HepG2 (cell line): Measurements from ENCODE around the gene TEX19. TPM values are rescaled to one million over a fixed set of nuclear protein-coding genes. Genes with fewer than 3 reads are reported as not detected.

Source experiments
- AGO1 ChIP-seq: fragments of 200-400 bp; formaldehyde crosslinking; IDR thresholded peaks from 2 replicates; pipeline ENCODE4 v1.6.1; 2017; ENCODE audit warnings: mild to moderate bottlenecking, low read depth, low read length, moderate library complexity; ENCODE audit not compliant: poor library complexity, severe bottlenecking
- CERS6 ChIP-seq: sonication (generic); formaldehyde crosslinking; IDR thresholded peaks from 2 replicates; pipeline ENCODE4 v1.5.0; 2020; ENCODE audit warnings: missing genetic modification reagents
- DNMT3B ChIP-seq: conservative IDR thresholded peaks from 2 replicates; pipeline ENCODE4 v1.6.1; 2016; ENCODE audit warnings: missing biosample characterization, control low read depth
- ISL2 ChIP-seq: sonication (generic); formaldehyde crosslinking; IDR thresholded peaks from 2 replicates; pipeline ENCODE4 v1.5.0; 2020; ENCODE audit warnings: missing genetic modification reagents
- KLF11 ChIP-seq: IDR thresholded peaks from 2 replicates; pipeline ENCODE4 v1.6.1; 2016; ENCODE audit warnings: missing compliant biosample characterization
- MAX ChIP-seq: IDR thresholded peaks from 2 replicates; pipeline ENCODE4 v1.6.1; 2012; ENCODE audit warnings: inconsistent platforms
- NKX3-1 ChIP-seq: sonication (generic); formaldehyde crosslinking; IDR thresholded peaks from 2 replicates; pipeline ENCODE4 v1.5.0; 2020; ENCODE audit warnings: missing genetic modification reagents
- NR2F1 ChIP-seq, 2 experiments: fragments of 450-650 bp in 1 of 2; formaldehyde crosslinking in 1 of 2; IDR thresholded peaks; 2 replicates each; pipeline versions ENCODE4 v1.5.0 to v1.6.1; 2016 to 2020; ENCODE audit warnings: mild to moderate bottlenecking in 1 of 2, missing compliant biosample characterization in 1 of 2, missing genetic modification reagents in 1 of 2, moderate library complexity in 1 of 2
- ONECUT2 ChIP-seq: sonication (generic); formaldehyde crosslinking; IDR thresholded peaks from 2 replicates; pipeline ENCODE4 v1.4.0; 2020; ENCODE audit warnings: missing genetic modification reagents
- PAF1 ChIP-seq: IDR thresholded peaks from 2 replicates; pipeline ENCODE4 v1.6.1; 2016; ENCODE audit warnings: missing genetic modification reagents, missing compliant biosample characterization
- PLRG1 ChIP-seq: fragments of 450-650 bp; conservative IDR thresholded peaks from 2 replicates; pipeline ENCODE4 v1.6.1; 2016
- PRMT3 ChIP-seq: sonication (generic); formaldehyde crosslinking; IDR thresholded peaks from 2 replicates; pipeline ENCODE4 v1.8.1; 2022; ENCODE audit warnings: low read depth, mild to moderate bottlenecking, moderate library complexity, missing genetic modification reagents, borderline replicate concordance
- RFX1 ChIP-seq: fragments of 450-650 bp; IDR thresholded peaks from 2 replicates; pipeline ENCODE4 v1.6.1; 2017
- RORA ChIP-seq: sonication (generic); formaldehyde crosslinking; IDR thresholded peaks from 2 replicates; pipeline ENCODE4 v1.5.0; 2020; ENCODE audit warnings: mild to moderate bottlenecking, missing genetic modification reagents, moderate library complexity
- SOX5 ChIP-seq: IDR thresholded peaks from 2 replicates; pipeline ENCODE4 v1.6.1; 2016; ENCODE audit warnings: borderline replicate concordance
- TCF12 ChIP-seq, 2 experiments: fragments of 450-650 bp in 1 of 2; sonication (generic) in 1 of 2; formaldehyde crosslinking in 1 of 2; IDR thresholded peaks; 2 replicates each; pipeline versions ENCODE4 v1.6.1 to v1.8.0; 2017 to 2022; ENCODE audit warnings: antibody characterized with exemption in 1 of 2, mild to moderate bottlenecking in 1 of 2, missing genetic modification reagents in 1 of 2, moderate library complexity in 1 of 2
- TCF7 ChIP-seq: sonication (generic); IDR thresholded peaks from 2 replicates; pipeline ENCODE4 v1.6.1; 2016; ENCODE audit warnings: antibody characterized with exemption, low read depth
- ZBTB21 ChIP-seq: sonication (generic); formaldehyde crosslinking; IDR thresholded peaks from 2 replicates; pipeline ENCODE4 v1.4.0; 2020; ENCODE audit warnings: missing genetic modification reagents
- ZNF326 ChIP-seq: sonication (generic); formaldehyde crosslinking; IDR thresholded peaks from 2 replicates; pipeline ENCODE4 v1.4.0; 2020; ENCODE audit warnings: missing genetic modification reagents, borderline replicate concordance
- ZNF543 ChIP-seq: sonication (generic); formaldehyde crosslinking; IDR thresholded peaks from 2 replicates; pipeline ENCODE4 v1.4.0; 2020; ENCODE audit warnings: mild to moderate bottlenecking, missing genetic modification reagents
- ZUFSP ChIP-seq: sonication (generic); formaldehyde crosslinking; IDR thresholded peaks from 2 replicates; pipeline ENCODE4 v1.9.0; 2021; ENCODE audit warnings: missing genetic modification reagents, mild to moderate bottlenecking, borderline replicate concordance
- polyA plus RNA-seq, 8 experiments: library from polyadenylated mRNA; depleted of rRNA in 3 of 8; stranded (reverse) in 7 of 8; unstranded in 1 of 8; fragments of >200 nt; fragmentation: Illumina TruSeq in 4 of 8; extraction: Trizol in 4 of 8; gene quantifications; 2 replicates each; pipeline versions ENCODE4 v1.2.1 to v1.2.3, GENCODE V29; 2011 to 2016; ENCODE audit warnings: low read depth in 4 of 8, missing spikeins in 1 of 8, mixed read lengths in 1 of 8; ENCODE audit not compliant: insufficient read depth in 1 of 8
- total RNA-seq, 5 experiments: library from RNA; depleted of rRNA; stranded (reverse); fragments of >200 nt; fragmentation: Illumina TruSeq; extraction: Trizol; gene quantifications; 2 replicates each; pipeline ENCODE4 v1.2.3, GENCODE V29; 2016; ENCODE audit warnings: low read depth in 1 of 5
- TF ChIP-seq, protein P1 (sequence below), 2 experiments: sonication (generic) in 1 of 2; formaldehyde crosslinking in 1 of 2; IDR thresholded peaks; 2 replicates each; pipeline versions ENCODE4 v1.6.1 to v1.9.0; 2014 to 2022; ENCODE audit warnings: antibody characterized with exemption in 1 of 2, borderline replicate concordance in 1 of 2, inconsistent platforms in 1 of 2, low read depth in 1 of 2, missing genetic modification reagents in 1 of 2

The TEX19 gene
- total and polyA plus RNA-seq, 2 of the 13 experiments (the other 11 are each of a cell fraction or from before 2014, with no cell fraction given): 1.3 to 6.0 TPM

GRCh38 chr17:82338858-82339633 is 20.0 kb upstream of the TEX19 start (continued):
- TF ChIP-seq CERS6 (CRISPR knock-in tag): no peak
- no peak for TF ChIP-seq PAF1 (CRISPR knock-in tag)
- peak; percentile 38; the same call in 1 of the 2 replicates for TF ChIP-seq MAX
- TF ChIP-seq NR2F1 (CRISPR knock-in tag; IDR thresholded peaks at IDR 0.05): no peak
- no peak for TF ChIP-seq RFX1
- TF ChIP-seq, protein P1, sequence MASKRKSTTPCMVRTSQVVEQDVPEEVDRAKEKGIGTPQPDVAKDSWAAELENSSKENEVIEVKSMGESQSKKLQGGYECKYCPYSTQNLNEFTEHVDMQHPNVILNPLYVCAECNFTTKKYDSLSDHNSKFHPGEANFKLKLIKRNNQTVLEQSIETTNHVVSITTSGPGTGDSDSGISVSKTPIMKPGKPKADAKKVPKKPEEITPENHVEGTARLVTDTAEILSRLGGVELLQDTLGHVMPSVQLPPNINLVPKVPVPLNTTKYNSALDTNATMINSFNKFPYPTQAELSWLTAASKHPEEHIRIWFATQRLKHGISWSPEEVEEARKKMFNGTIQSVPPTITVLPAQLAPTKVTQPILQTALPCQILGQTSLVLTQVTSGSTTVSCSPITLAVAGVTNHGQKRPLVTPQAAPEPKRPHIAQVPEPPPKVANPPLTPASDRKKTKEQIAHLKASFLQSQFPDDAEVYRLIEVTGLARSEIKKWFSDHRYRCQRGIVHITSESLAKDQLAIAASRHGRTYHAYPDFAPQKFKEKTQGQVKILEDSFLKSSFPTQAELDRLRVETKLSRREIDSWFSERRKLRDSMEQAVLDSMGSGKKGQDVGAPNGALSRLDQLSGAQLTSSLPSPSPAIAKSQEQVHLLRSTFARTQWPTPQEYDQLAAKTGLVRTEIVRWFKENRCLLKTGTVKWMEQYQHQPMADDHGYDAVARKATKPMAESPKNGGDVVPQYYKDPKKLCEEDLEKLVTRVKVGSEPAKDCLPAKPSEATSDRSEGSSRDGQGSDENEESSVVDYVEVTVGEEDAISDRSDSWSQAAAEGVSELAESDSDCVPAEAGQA (IDR thresholded peaks at IDR 0.05; ENCODE audit: low read depth): no peak
- TF ChIP-seq, protein P1 (CRISPR knock-in tag; IDR thresholded peaks at IDR 0.05; ENCODE audit: borderline replicate concordance): no peak
- no peak for TF ChIP-seq ONECUT2
- no peak for TF ChIP-seq PRMT3 (CRISPR knock-in tag)
- no peak; the same call in 1 of the 2 replicates for TF ChIP-seq SOX5 (CRISPR knock-in tag)
- TF ChIP-seq RORA (CRISPR knock-in tag): no peak
- no peak for TF ChIP-seq TCF7
- TF ChIP-seq ZNF543 (CRISPR knock-in tag): no peak
- TF ChIP-seq ISL2: 0 out of 2 replicates have a peak, but pooled peaks have one; percentile 21
- TF ChIP-seq AGO1: peak; percentile 84
- TF ChIP-seq TCF12 (IDR thresholded peaks at IDR 0.05): no peak
- TF ChIP-seq TCF12 (CRISPR knock-in tag; IDR thresholded peaks at IDR 0.05): no peak
- TF ChIP-seq ZBTB21 (CRISPR knock-in tag): no peak
- no peak for TF ChIP-seq PLRG1
- no peak for TF ChIP-seq ZUFSP (CRISPR knock-in tag)
- no peak for TF ChIP-seq NKX3-1 (CRISPR knock-in tag)
- no peak for TF ChIP-seq DNMT3B (CRISPR knock-in tag)
- TF ChIP-seq ZNF326 (CRISPR knock-in tag): no peak
- TF ChIP-seq KLF11 (CRISPR knock-in tag): no peak
